Activated naive CD8-positive, alpha-beta T cell treated with anti-CD3 and anti-CD28 coated beads, Interleukin-2, amount 50 U/mL, for 16 hours (primary cell): Measurements from ENCODE around the gene MAMSTR.
"Not testable (repeated sequence)": the region's sequence is repeated elsewhere in the genome, so short reads cannot be mapped to it uniquely, and the experiment has no call there.

ENCODE experiments used
- DNase-seq: peaks from one replicate; pipeline ENCODE4 v3.0.0-alpha.2; 2020; ENCODE audit warnings: low read depth, low spot score

MAMSTR gene, protein sequence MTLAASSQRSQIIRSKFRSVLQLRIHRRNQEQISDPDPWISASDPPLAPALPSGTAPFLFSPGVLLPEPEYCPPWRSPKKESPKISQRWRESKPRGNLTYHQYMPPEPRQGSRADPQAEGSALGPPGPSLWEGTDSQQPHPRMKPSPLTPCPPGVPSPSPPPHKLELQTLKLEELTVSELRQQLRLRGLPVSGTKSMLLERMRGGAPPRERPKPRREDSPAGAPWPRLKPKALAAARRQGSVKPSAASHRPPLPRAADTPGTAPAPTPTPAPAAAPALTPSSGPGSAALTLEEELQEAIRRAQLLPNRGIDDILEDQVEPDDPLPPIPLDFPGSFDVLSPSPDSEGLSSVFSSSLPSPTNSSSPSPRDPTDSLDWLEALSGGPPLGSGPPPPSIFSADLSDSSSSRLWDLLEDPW

GRCh38 chr19:48719263-48720171 lies at the start of gene MAMSTR:
TSS of gene MAMSTR (minus strand) at chr19:48719725. CDS start at chr19:48719031, 694 bp downstream.
- DNase-seq = no peak

DNA sequence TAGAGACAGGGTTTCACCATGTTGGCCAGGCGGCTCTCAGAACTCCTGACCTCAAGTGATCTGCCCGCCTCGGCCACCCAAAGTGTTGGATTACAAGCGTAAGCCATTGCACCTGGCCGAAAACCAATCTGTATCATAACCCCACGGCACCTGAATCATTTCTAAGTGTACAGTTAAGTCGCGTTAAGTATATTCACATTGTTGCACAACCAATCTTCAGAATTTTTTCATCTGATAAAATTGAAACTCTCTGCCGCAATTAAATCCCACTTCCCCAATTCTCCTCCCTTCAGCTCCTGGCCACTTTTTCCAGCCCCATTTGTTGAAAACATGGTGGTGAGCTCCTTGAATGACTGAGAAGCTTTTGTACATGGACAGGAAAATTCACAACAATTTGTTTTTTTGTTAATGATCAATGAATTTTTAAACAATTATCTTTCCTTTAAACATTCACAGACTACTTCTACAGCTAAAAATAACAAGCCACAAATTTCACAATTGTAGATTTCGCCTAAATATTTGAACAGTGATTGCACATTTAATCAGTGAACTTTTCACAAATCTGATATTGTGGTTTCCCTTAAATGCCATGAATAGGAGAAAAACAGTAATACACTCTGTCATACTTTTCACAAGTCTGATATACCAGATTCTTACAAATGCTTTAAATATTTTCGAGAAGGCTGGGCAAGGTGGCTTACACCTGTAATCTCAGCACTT lies 49.6 kb upstream of the MAMSTR start:
- no peak for DNase-seq

- not testable (repeated sequence) for DNase-seq
These were observed 48.7 kb upstream of the MAMSTR start for GRCh38 chr19:48768171-48768753.

DNA sequence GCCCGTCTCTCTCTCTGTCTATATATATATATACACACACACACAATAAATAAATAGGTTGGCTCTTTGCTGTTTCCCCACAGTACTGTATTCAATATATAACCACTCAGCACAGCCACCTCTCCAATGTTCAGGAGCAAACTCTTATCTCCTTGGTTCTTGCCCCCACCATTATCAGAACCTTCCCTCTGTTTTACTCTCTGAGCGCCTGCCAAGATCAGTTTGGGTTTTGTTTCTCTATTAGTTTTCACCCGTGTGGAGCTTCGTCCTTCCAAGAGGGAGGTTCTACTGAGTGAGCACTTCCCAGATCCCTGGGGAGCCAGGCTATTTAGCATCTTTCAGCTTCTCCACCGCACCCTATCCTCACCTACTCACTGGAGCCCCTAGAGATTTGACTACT lies 46.3 kb upstream of the MAMSTR start:
- not testable (repeated sequence) for DNase-seq

GRCh38 chr19:48760504-48761205 lies 41.1 kb upstream of the MAMSTR start:
- no peak for DNase-seq

DNA sequence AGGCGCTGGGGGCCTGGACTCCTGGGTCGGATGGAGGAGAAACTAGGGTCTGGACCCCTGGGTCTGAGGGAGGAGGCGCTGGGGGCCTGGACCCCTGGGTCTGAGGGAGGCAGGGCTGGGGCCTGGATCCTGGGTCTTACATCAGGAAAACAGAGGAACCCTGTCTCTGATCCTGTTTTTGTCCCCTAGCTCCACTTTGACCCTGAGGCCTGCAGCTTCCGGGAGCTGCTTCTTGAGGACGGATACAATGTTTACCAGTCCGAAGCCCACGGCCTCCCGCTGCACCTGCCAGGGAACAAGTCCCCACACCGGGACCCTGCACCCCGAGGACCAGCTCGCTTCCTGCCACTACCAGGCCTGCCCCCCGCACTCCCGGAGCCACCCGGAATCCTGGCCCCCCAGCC lies 38.2 kb upstream of the MAMSTR start:
- DNase-seq = no peak

DNA sequence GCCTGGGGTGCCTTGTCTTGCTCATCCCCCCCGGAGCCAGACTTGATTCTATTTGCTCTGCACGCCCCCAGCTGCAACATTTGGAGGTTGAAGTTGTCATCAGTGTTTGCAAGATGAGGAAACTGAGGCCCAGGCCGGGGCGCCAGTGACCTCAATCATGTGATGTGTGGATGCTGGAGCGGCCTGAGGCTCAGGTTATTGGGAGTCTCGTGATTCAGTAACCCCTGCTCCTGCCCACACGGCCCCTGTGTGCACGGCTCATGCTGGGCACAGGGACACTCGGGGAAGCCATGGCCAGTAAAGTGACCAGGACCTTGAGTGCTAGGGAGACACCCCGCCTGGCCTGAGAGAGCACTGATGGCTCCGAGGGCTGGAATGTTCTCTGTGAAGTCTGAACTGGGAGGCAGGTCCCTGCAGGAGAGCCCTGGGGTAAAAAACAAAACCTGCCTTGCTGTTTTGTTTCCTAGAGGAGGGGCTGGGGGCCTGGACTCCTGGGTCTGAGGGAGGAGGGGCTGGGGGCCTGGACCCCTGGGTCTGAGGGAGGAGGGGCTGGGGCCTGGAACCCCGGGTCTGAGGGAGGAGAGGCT lies 37.7 kb upstream of the MAMSTR start:
- no peak for DNase-seq

GRCh38 chr19:48756686-48757085 lies 37.2 kb upstream of the MAMSTR start:
- DNase-seq = no peak

GRCh38 chr19:48756212-48756611 lies 36.7 kb upstream of the MAMSTR start:
- DNase-seq = no peak

DNA sequence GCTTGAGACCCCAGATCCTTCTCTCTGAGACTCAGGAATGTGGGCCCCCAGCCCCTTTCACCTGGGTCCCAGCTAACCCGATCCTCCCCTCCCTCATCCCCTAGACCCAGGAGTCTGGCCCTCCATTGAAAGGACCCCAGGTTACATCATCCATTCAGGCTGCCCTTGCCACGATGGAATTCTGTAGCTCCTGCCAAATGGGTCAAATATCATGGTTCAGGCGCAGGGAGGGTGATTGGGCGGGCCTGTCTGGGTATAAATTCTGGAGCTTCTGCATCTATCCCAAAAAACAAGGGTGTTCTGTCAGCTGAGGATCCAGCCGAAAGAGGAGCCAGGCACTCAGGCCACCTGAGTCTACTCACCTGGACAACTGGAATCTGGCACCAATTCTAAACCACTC lies 36.3 kb upstream of the MAMSTR start:
- DNase-seq = no peak

GRCh38 chr19:48755084-48755641 lies 35.6 kb upstream of the MAMSTR start, which contains the start of gene FGF21:
TSS of gene FGF21 (plus strand) at chr19:48755524. CDS start at chr19:48756237, 713 bp downstream.
- no peak for DNase-seq

- DNase-seq = no peak
These were observed 33.2 kb upstream of the MAMSTR start, which contains the start of gene FUT1 for GRCh38 chr19:48752496-48753365. TSS of gene FUT1 (minus strand) at chr19:48752641. CDS start at chr19:48751281, 1,360 bp downstream.

DNA sequence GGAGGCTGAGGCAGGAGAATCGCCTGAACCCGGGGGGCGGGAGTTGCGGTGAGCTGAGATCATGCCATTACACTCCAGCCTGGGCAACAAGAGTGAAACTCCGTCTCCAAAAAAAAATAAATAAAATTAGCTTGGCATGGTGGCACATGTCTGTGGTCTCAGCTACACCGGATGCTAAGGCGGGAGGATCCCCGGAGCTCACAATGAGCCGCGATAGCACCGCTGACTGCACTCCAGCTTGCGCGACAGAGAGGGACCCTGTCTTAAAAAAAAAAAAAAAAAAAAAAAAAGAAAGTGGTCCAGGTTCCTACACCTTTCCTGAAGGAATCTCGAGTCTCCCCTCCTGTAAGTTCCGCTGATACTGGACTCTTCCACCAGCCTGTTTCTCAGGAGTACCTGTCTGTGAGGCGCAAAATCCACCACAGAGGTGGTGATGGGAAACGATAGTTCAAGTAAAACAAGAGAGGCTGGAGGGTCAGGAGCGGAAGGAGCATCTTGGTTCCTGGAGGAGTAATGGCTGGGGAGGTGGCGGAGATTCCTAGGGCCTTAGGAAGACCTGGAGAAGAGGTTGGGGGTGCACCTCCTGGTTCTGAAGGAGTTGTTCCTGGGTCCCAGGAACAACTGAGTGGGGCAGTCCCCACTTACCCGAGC lies 32.4 kb upstream of the MAMSTR start:
- DNase-seq = no peak

DNA sequence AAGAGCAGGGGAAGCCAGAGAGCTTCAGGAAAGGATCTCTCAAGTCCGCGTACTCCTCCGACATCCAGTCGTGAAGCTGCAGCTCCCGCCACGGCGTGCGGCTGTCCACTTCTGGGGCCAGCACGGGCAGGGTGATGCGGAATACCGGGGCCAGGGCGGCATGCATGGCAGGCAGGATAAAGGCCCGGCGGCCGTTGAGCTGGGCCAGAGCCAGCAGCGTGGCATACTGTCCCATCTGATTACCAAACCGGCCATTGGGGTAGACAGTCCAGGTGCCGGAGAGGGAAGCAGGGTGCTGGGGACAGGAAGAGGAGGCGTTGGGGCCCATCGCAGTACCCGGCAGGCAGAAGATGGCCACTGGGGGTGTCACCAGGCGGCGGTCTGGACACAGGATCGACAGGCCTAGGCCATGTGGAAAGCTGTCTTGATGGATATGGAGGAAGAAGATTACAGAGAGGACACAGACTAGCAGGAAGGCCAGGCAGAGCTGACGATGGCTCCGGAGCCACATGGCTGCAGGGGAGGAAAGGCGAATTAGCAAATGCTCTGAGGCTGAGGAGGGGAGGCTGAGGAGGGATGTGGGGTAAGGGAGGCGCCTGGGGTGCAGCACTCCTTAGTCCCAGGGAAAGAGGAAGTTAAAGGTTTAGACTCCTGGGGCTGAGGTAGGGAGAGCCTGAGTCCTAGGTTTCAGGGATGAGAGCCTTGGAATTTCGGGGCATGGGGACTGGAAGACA lies 31.4 kb upstream of the MAMSTR start:
- DNase-seq = no peak

GRCh38 chr19:48750351-48750750 lies 30.8 kb upstream of the MAMSTR start:
- DNase-seq = no peak

- no peak for DNase-seq
These were observed 30.2 kb upstream of the MAMSTR start for GRCh38 chr19:48749571-48750198.
